ENCODE results near the gene DDC.
"Not testable (repeated sequence)": the region's sequence is repeated elsewhere in the genome, so short reads cannot be mapped to it uniquely, and the experiment has no call there.

Gene DDC

DNA sequence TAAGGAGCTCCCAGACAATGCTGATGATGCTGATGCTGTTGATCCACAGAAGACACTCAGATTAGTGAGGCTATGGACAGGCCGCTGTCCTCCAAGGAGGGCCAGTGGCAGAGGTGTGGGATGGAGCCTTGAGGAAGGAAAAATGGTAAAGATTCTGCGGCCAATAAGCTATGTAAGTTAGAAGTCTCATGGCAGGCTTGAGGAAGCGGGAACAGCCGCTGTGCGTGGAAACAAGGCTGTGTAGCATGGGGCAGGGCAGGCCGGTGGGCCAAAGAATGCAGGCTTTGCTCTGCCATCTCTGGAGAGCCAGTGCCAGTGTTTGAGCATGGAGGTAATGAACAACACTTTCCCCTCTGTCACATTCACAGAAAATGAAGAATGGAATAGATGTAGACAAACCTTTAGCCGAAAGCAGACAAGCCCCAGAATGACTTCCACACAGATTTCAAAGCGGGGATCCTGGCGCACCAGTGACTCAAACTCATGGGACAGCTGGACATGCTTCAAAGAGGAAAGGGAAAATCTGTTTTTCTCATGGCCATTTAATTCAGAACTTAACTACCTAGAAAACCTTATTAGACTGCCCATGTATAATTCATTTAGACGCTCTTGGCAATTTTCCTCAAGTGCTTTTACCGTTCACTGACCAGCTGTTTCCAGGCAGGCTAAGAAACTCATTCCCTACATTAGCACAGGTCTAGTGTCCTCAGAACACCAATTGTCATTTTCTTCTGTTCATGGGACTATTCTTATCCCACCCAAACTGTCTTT lies 98.2 kb downstream of the DDC start:
- Histone ChIP-seq H3K36me3 (ENCODE audit: control insufficient read depth in 5 of 5, insufficient read depth in 5 of 5, low read length in 5 of 5) (no peaks in the 10 kb centered on the region), H3K9me3 (ENCODE audit: control insufficient read depth in 5 of 5, low read length in 5 of 5) (no peaks in the 10 kb centered on the region), H3K9ac (ENCODE audit: low read length in 5 of 5) (no peak overlapping the region), H3K27me3 (ENCODE audit: control insufficient read depth in 5 of 5, insufficient read depth in 4 of 5, low read length in 5 of 5) (peaks cover 0 to 5% (median 3%) of the 10 kb centered on the region in 5 donors), H3K4me1 (ENCODE audit: control insufficient read depth in 5 of 5, insufficient read depth in 5 of 5, low read length in 5 of 5) (peaks cover 0 to 4% (median 4%) of the 10 kb centered on the region in 5 donors), H3K4me3 (ENCODE audit: low read depth in 1 of 5, low read length in 5 of 5) (no peak overlapping the region), H3K27ac (ENCODE audit: low read depth, low read length) (no peak overlapping the region)

DNA sequence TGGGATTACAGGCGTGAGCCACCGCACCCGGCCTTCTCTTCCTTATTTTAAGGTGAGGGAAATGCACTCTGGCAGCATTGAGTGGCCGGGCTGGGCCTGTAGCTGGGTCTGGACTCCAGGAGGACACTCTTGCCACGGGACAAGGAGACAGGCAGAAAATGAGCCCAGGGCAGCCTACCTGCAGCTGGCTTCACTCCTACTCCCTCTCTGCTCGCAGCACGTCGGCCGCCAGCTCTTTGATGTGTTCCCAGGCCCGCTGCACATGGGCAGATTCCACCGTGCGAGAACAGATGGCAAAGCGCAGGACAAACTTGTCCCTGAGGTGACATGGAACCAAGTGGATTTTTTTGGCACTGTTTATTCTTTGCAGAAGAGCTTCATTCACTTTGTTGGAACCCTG lies 102.2 kb downstream of the DDC start:
- H3K36me3 ChIP-seq (ENCODE audit: control insufficient read depth in 5 of 5, insufficient read depth in 5 of 5, low read length in 5 of 5): no peaks in the 10 kb centered on the region
- no peaks in the 10 kb centered on the region for H3K9me3 ChIP-seq (ENCODE audit: control insufficient read depth in 5 of 5, low read length in 5 of 5)

DNA sequence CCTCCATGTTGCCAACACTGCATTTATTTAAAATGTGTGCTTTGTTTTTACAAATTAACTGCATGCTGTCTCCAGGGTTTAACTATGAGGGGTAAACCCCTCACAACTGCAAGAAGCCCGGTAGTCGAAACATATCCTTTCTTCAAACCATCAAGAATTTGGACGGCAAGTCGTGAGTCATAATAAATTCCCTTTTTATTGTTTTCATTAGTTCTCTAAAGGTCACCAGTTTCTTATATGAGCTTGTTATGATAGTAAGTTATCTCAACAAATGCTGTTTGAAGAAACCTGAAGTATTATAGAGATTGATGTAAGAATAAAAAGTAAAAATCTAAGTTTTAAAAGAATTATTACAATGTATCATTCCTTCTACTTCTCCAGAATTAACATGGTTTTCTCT lies 102.8 kb downstream of the DDC start:
- Histone ChIP-seq H3K4me1 (ENCODE audit: control insufficient read depth in 5 of 5, insufficient read depth in 5 of 5, low read length in 5 of 5) (no peaks in the 10 kb centered on the region), H3K9me3 (ENCODE audit: control insufficient read depth in 5 of 5, low read length in 5 of 5) (no peaks in the 10 kb centered on the region), H3K27me3 (ENCODE audit: control insufficient read depth in 5 of 5, insufficient read depth in 4 of 5, low read length in 5 of 5) (peaks cover 0 to 3% (median 0%) of the 10 kb centered on the region in 5 donors), H3K4me3 (ENCODE audit: low read depth in 1 of 5, low read length in 5 of 5) (no peak overlapping the region), H3K9ac (ENCODE audit: low read length in 5 of 5) (no peak overlapping the region), H3K36me3 (ENCODE audit: control insufficient read depth in 5 of 5, insufficient read depth in 5 of 5, low read length in 5 of 5) (no peaks in the 10 kb centered on the region), H3K27ac (ENCODE audit: low read depth, low read length) (no peak overlapping the region)

More for the DNA sequence above, 102.2 kb downstream of the DDC start:
- peaks cover 0 to 4% (median 4%) of the 10 kb centered on the region in 5 donors for H3K4me1 ChIP-seq (ENCODE audit: control insufficient read depth in 5 of 5, insufficient read depth in 5 of 5, low read length in 5 of 5)
- no peak overlapping the region for H3K9ac ChIP-seq (ENCODE audit: low read length in 5 of 5)
- H3K27ac ChIP-seq (ENCODE audit: low read depth, low read length): no peak overlapping the region
- no peak overlapping the region for H3K4me3 ChIP-seq (ENCODE audit: low read depth in 1 of 5, low read length in 5 of 5)
- peaks cover 0 to 3% (median 0%) of the 10 kb centered on the region in 5 donors for H3K27me3 ChIP-seq (ENCODE audit: control insufficient read depth in 5 of 5, insufficient read depth in 4 of 5, low read length in 5 of 5)

DNA sequence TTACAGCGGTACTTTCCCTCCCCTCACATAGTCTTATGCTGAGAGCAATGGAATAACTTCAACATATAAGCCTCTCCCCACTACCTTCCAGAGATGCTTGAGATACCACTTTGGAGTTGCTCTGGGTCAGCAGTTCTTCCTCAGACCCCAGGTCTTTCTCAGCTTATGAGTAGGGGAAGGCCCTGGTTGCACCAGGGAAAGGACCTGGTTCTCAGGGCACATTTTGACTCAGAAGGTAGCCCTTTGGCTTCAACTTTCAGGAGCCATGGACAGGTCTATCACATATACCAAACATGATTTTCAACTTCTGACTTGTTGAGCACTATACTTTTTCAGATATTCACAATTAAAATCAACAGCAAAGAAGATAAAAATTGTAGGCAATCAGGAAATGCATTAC lies 103.5 kb downstream of the DDC start:
- Histone ChIP-seq H3K4me1 (ENCODE audit: control insufficient read depth in 5 of 5, insufficient read depth in 5 of 5, low read length in 5 of 5) (no peaks in the 10 kb centered on the region), H3K36me3 (ENCODE audit: control insufficient read depth in 5 of 5, insufficient read depth in 5 of 5, low read length in 5 of 5) (no peaks in the 10 kb centered on the region), H3K9ac (ENCODE audit: low read length in 5 of 5) (no peak overlapping the region), H3K27me3 (ENCODE audit: control insufficient read depth in 5 of 5, insufficient read depth in 4 of 5, low read length in 5 of 5) (peaks cover 0 to 3% (median 0%) of the 10 kb centered on the region in 5 donors), H3K9me3 (ENCODE audit: control insufficient read depth in 5 of 5, low read length in 5 of 5) (no peaks in the 10 kb centered on the region), H3K27ac (ENCODE audit: low read depth, low read length) (no peak overlapping the region), H3K4me3 (ENCODE audit: low read depth in 1 of 5, low read length in 5 of 5) (no peak overlapping the region)

DNA sequence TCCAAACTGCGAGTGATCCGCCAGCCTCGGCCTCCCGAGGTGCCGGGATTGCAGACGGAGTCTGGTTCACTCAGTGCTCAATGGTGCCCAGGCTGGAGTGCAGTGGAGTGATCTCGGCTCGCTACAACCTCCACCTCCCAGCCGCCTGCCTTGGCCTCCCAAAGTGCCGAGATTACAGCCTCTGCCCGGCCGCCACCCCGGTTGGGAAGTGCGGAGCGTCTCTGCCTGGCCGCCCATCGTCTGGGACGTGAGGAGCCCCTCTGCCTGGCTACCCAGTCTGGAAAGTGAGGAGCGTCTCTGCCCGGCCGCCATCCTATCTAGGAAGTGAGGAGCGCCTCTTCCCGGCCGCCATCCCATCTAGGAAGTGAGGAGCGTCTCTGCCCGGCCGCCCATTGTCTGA lies 106.0 kb downstream of the DDC start:
- H3K9ac ChIP-seq (ENCODE audit: low read length in 5 of 5); H3K4me1 ChIP-seq (ENCODE audit: control insufficient read depth in 5 of 5, insufficient read depth in 5 of 5, low read length in 5 of 5); H3K9me3 ChIP-seq (ENCODE audit: control insufficient read depth in 5 of 5, low read length in 5 of 5); H3K4me3 ChIP-seq (ENCODE audit: low read depth in 1 of 5, low read length in 5 of 5); H3K36me3 ChIP-seq (ENCODE audit: control insufficient read depth in 5 of 5, insufficient read depth in 5 of 5, low read length in 5 of 5); H3K27ac ChIP-seq (ENCODE audit: low read depth, low read length); H3K27me3 ChIP-seq (ENCODE audit: control insufficient read depth in 5 of 5, insufficient read depth in 4 of 5, low read length in 5 of 5): not testable (repeated sequence)

DNA sequence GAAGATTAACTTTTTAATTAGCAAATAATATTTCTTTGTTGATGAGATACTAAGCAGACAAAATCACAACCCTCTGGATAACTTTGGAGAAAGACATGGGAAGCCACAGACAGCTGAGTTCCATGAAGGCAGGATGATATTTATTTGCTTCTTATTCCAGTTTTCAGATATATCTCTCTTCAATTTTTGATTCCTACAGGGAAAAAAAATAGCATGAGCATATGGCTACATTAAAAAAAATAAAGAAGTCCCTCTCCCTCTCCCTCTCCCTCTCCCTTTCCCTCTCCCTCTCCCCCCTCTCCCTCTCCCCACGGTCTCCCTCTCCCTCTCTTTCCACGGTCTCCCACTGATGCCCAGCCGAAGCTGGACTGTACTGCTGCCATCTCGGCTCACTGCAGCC lies 106.6 kb downstream of the DDC start:
- not testable (repeated sequence) for H3K36me3 ChIP-seq (ENCODE audit: control insufficient read depth in 5 of 5, insufficient read depth in 5 of 5, low read length in 5 of 5); H3K9me3 ChIP-seq (ENCODE audit: control insufficient read depth in 5 of 5, low read length in 5 of 5); H3K27ac ChIP-seq (ENCODE audit: low read depth, low read length); H3K27me3 ChIP-seq (ENCODE audit: control insufficient read depth in 5 of 5, insufficient read depth in 4 of 5, low read length in 5 of 5); H3K9ac ChIP-seq (ENCODE audit: low read length in 5 of 5); H3K4me3 ChIP-seq (ENCODE audit: low read depth in 1 of 5, low read length in 5 of 5); H3K4me1 ChIP-seq (ENCODE audit: control insufficient read depth in 5 of 5, insufficient read depth in 5 of 5, low read length in 5 of 5)

DNA sequence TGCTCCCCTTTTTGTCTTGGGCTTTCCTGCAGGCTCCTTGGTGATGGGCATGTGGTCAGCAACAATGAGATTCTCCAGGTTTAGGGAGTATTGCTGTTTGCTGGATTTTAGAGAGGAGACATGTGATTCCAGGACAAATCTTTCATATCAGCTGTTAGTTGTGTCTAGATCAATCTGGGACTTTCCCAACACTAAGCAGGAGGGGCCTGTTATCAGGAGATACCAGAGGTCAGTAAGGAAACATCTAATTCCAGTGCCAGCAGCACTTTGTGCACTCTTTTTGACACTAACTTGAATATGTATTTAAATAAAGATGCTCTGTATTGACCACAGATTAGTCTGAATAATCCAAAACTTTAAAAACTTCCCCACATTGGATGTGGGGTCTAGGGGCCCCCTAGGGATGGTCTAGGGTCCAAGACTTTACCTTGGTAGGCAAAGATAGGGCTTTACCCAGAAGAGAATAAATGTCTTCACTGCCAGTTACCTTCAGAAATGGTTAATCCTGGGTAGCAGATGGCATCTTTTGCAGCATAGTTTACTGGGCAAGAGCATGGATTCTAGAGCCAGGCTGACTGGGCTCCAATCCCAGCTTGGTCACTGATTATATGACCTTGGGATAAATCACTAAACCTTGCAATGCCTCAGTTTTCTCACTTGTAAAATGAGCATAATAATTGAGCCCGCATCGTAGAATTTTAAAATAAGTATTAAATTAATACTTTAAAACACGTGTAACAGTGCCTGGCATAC lies 108.7 kb downstream of the DDC start:
- Histone ChIP-seq H3K4me3 (ENCODE audit: low read depth in 1 of 5, low read length in 5 of 5) (no peak overlapping the region), H3K4me1 (ENCODE audit: control insufficient read depth in 5 of 5, insufficient read depth in 5 of 5, low read length in 5 of 5) (no peaks in the 10 kb centered on the region), H3K36me3 (ENCODE audit: control insufficient read depth in 5 of 5, insufficient read depth in 5 of 5, low read length in 5 of 5) (no peaks in the 10 kb centered on the region), H3K27ac (ENCODE audit: low read depth, low read length) (no peak overlapping the region), H3K9ac (ENCODE audit: low read length in 5 of 5) (no peak overlapping the region), H3K27me3 (ENCODE audit: control insufficient read depth in 5 of 5, insufficient read depth in 4 of 5, low read length in 5 of 5) (no peaks in the 10 kb centered on the region), H3K9me3 (ENCODE audit: control insufficient read depth in 5 of 5, low read length in 5 of 5) (no peaks in the 10 kb centered on the region)

DNA sequence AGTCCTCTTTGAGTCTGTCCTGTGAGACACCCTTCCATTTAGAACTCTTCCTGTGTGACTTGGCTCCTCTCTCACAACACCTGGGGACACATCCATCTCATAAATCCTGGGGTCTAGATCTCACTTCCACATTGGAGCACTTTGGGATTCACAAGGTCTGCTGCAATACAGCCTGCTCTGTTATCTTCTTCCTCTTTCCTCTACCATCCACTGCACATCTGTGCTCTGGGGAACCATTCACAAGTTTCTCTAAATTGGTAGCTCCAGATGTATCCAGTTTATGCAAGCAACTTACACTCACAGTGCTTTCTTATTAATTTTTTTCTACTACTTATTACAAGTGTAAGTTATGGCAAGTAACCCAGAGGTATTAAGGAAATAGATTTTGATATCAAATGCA lies 109.5 kb downstream of the DDC start:
- Histone ChIP-seq H3K27ac (ENCODE audit: low read depth, low read length) (no peak overlapping the region), H3K9me3 (ENCODE audit: control insufficient read depth in 5 of 5, low read length in 5 of 5) (no peaks in the 10 kb centered on the region), H3K36me3 (ENCODE audit: control insufficient read depth in 5 of 5, insufficient read depth in 5 of 5, low read length in 5 of 5) (no peaks in the 10 kb centered on the region), H3K27me3 (ENCODE audit: control insufficient read depth in 5 of 5, insufficient read depth in 4 of 5, low read length in 5 of 5) (no peaks in the 10 kb centered on the region), H3K4me3 (ENCODE audit: low read depth in 1 of 5, low read length in 5 of 5) (no peak overlapping the region), H3K9ac (ENCODE audit: low read length in 5 of 5) (no peak overlapping the region), H3K4me1 (ENCODE audit: control insufficient read depth in 5 of 5, insufficient read depth in 5 of 5, low read length in 5 of 5) (peaks cover 0 to 4% (median 3%) of the 10 kb centered on the region in 5 donors)

DNA sequence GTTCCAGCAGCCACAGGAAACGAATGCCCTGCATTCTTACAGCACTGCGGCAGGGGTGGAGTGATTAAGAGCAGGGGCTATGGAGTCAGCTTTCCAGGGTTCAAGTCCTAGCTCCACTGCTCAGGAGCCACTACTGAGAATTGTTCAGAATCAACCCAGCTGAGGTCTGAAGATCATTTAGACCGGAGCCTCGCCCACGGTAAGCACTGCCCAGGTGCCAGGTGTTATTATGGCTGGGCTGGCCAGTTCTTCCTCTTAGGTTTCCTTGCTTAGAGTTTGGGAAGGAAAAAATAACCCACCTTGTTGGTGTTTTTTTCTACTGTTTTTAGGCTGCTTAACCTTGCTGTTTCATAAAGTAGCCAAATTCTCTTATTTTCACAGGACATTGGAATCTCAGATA lies 110.2 kb downstream of the DDC start:
- Histone ChIP-seq H3K4me3 (ENCODE audit: low read depth in 1 of 5, low read length in 5 of 5) (no peak overlapping the region), H3K27me3 (ENCODE audit: control insufficient read depth in 5 of 5, insufficient read depth in 4 of 5, low read length in 5 of 5) (no peaks in the 10 kb centered on the region), H3K4me1 (ENCODE audit: control insufficient read depth in 5 of 5, insufficient read depth in 5 of 5, low read length in 5 of 5) (peaks cover 0 to 11% (median 8%) of the 10 kb centered on the region in 5 donors), H3K27ac (ENCODE audit: low read depth, low read length) (no peak overlapping the region), H3K36me3 (ENCODE audit: control insufficient read depth in 5 of 5, insufficient read depth in 5 of 5, low read length in 5 of 5) (no peaks in the 10 kb centered on the region), H3K9ac (ENCODE audit: low read length in 5 of 5) (no peak overlapping the region), H3K9me3 (ENCODE audit: control insufficient read depth in 5 of 5, low read length in 5 of 5) (no peaks in the 10 kb centered on the region)

DNA sequence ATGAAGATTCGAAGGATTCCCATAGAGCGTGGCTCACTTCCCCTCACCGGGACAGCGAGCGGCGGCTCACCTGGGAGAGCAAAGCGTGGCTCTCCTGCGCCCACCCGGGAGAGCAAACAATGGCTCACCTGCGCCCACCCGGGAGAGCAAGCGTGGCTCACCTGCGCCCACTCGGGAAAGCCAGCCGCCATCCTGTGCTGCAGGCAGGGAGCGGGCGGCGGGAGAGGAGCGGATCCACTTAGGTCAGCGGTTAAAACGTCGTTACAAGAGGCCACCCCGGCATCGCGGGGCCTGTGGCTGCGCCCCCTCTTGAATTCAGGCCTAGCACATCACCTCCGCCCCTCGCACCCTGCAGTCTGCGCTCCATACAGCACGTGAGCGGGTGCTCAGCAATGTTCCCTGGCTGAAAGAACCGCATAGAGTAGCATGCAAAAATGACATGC lies 114.6 kb downstream of the DDC start:
- no peaks in the 10 kb centered on the region for H3K9me3 ChIP-seq (ENCODE audit: control insufficient read depth in 5 of 5, low read length in 5 of 5)
- no peaks in the 10 kb centered on the region for H3K27me3 ChIP-seq (ENCODE audit: control insufficient read depth in 5 of 5, insufficient read depth in 4 of 5, low read length in 5 of 5)
- peaks cover 0 to 19% (median 15%) of the 10 kb centered on the region in 5 donors for H3K4me1 ChIP-seq (ENCODE audit: control insufficient read depth in 5 of 5, insufficient read depth in 5 of 5, low read length in 5 of 5)
- H3K9ac ChIP-seq (ENCODE audit: low read length in 5 of 5): peak overlapping the region in 4 of 5 donors; percentile 66 to 85 (median 76)
- H3K27ac ChIP-seq (ENCODE audit: low read depth, low read length): peak overlapping the region; percentile 42
- H3K4me3 ChIP-seq (ENCODE audit: low read depth in 1 of 5, low read length in 5 of 5): peak overlapping the region; percentile 68 to 96 (median 83)
- H3K36me3 ChIP-seq (ENCODE audit: control insufficient read depth in 5 of 5, insufficient read depth in 5 of 5, low read length in 5 of 5): peaks cover 13 to 15% (median 14%) of the 10 kb centered on the region in 5 donors

Measured in subcutaneous abdominal adipose tissue (tissue), 5 donors.